MCF 10A (cell line): Measurements from ENCODE around the gene CPT1B. TPM values are rescaled to one million over a fixed set of nuclear protein-coding genes. Genes with fewer than 3 reads are reported as not detected.

Experiments used
- BruUV-seq: library from RNA; stranded (reverse); fragments of 400-500 nt; replicated peaks from 2 replicates; lab custom pipeline; 2021; lab: Mats Ljungman, UMichigan
- CTCF ChIA-PET: fragments of 300-600 bp; sonication (Branson Sonifier 250); formaldehyde crosslinking; extraction: SDS; loops from one replicate; lab custom pipeline; 2021; ENCODE audit warnings: antibody characterized with exemption, inconsistent platforms; lab: Yijun Ruan, JAX
- POLR2A ChIA-PET: fragments of 300-600, 350-650 bp; sonication (Branson Sonifier 250); formaldehyde crosslinking; extraction: SDS; loops from one replicate; lab custom pipeline; 2020; ENCODE audit warnings: antibody characterized with exemption, inconsistent platforms; lab: Yijun Ruan, JAX
- DNase-seq: peaks from one replicate; pipeline ENCODE4 v3.0.0-alpha.2; 2018; ENCODE audit not compliant: unreplicated experiment
- H3K27ac Mint-ChIP-seq: one replicate; pipeline ENCODE4 v1.8.0; 2022; ENCODE audit warnings: mild to moderate bottlenecking, low read depth, mixed read lengths; ENCODE audit not compliant: unreplicated experiment
- H3K27me3 Mint-ChIP-seq: one replicate; pipeline ENCODE4 v1.8.0; 2022; ENCODE audit warnings: mixed read lengths; ENCODE audit not compliant: insufficient read depth, unreplicated experiment
- H3K36me3 Mint-ChIP-seq: one replicate; pipeline ENCODE4 v1.8.0; 2022; ENCODE audit warnings: mild to moderate bottlenecking, moderate library complexity, mixed read lengths; ENCODE audit not compliant: insufficient read depth, unreplicated experiment
- H3K4me1 Mint-ChIP-seq: one replicate; pipeline ENCODE4 v1.8.0; 2022; ENCODE audit warnings: mixed read lengths; ENCODE audit not compliant: insufficient read depth, unreplicated experiment
- H3K4me3 Mint-ChIP-seq: one replicate; pipeline ENCODE4 v1.8.0; 2022; ENCODE audit warnings: mild to moderate bottlenecking, moderate library complexity, mixed read lengths; ENCODE audit not compliant: unreplicated experiment
- H3K9me3 Mint-ChIP-seq: one replicate; pipeline ENCODE4 v1.8.0; 2022; ENCODE audit warnings: mixed read lengths; ENCODE audit not compliant: unreplicated experiment
- CTCF ChIP-seq: fragments of 200-600 bp; IDR thresholded peaks from one replicate; pipeline ENCODE4 v1.8.0; 2022; ENCODE audit warnings: antibody characterized with exemption, mild to moderate bottlenecking; ENCODE audit not compliant: unreplicated experiment
- intact Hi-C: fragments of 100-400 bp; cut with micrococcal nuclease; formaldehyde crosslinking; loops from 2 replicates; pipeline ENCODE4 v1.14.1; 2022
- total RNA-seq: library from RNA; stranded (reverse); gene quantifications from 2 replicates; pipeline ENCODE4 v1.2.3, GENCODE V29; 2022

CPT1B gene
- total RNA-seq, 1 experiment from 2014 or later: 52.2 TPM

GRCh38 chr22:50605002-50605612 lies 26.9 kb upstream of the CPT1B start:
- no TSS peak for BruUV-seq
- H3K27ac Mint-ChIP-seq: no peak overlapping the region
- H3K9me3 Mint-ChIP-seq: no peaks in the 10 kb centered on the region
- CTCF ChIA-PET: interaction anchor here (0.7 kb wide), 1 partner anchor 66 kb away, joined by 3 read pairs; no protein-coding TSS in a partner anchor
- H3K4me1 Mint-ChIP-seq: no peaks in the 10 kb centered on the region
- TF ChIP-seq CTCF: no peak
- H3K36me3 Mint-ChIP-seq: peaks cover 2% of the 10 kb centered on the region
- no peak for DNase-seq
- intact Hi-C loops: no loop called here
- H3K27me3 Mint-ChIP-seq: peaks cover 31% of the 10 kb centered on the region
- no peak overlapping the region for H3K4me3 Mint-ChIP-seq
- POLR2A ChIA-PET: interaction anchor here (0.5 kb wide), 1 partner anchor 66 kb away, joined by 3 read pairs; no protein-coding TSS in a partner anchor

DNA sequence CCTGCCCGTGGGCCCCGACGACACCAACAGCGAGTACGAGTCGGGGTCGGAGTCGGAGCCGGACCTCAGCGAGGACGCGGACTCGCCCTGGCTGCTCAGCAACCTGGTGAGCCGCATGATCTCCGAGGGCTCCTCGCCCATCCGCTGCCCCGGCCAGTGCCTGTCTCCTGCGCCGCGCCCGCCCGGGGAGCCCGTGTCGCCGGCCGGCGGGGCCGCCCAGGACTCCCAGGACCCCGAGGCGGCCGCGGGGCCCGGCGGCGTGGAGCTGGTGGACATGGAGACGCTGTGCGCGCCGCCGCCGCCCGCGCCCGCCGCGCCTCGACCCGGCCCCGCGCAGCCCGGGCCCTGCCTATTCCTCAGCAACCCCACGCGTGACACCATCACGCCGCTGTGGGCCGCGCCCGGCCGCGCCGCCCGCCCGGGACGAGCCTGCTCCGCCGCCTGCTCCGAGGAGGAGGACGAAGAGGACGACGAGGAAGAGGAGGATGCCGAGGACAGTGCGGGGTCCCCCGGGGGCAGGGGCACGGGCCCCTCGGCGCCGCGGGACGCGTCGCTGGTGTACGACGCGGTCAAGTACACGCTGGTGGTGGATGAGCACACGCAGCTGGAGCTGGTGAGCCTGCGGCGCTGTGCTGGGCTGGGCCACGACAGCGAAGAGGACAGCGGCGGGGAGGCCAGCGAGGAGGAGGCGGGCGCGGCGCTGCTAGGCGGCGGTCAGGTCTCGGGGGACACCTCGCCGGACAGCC lies 26.2 kb upstream of the CPT1B start:
- H3K4me1 Mint-ChIP-seq: no peaks in the 10 kb centered on the region
- H3K9me3 Mint-ChIP-seq: no peaks in the 10 kb centered on the region
- no peak for DNase-seq
- H3K4me3 Mint-ChIP-seq: no peak overlapping the region
- no TSS peak for BruUV-seq
- TF ChIP-seq CTCF: no peak
- intact Hi-C loops: no loop called here
- POLR2A ChIA-PET: no interaction called here
- H3K27ac Mint-ChIP-seq: no peak overlapping the region
- H3K36me3 Mint-ChIP-seq: peaks cover 6% of the 10 kb centered on the region
- CTCF ChIA-PET: interaction anchor here (0.7 kb wide), 1 partner anchor 65 kb away, joined by 3 read pairs; no protein-coding TSS in a partner anchor
- peaks cover 31% of the 10 kb centered on the region for H3K27me3 Mint-ChIP-seq

- ChIA-PET POLR2A (interaction anchor here (2.6 kb wide), 1 partner anchor 17 kb away, joined by 5 read pairs; no protein-coding TSS in a partner anchor), CTCF (interaction anchor here (1.4 kb wide), 1 partner anchor 17 kb away, joined by 3 read pairs; no protein-coding TSS in a partner anchor)
- Mint-ChIP-seq H3K4me1 (no peaks in the 10 kb centered on the region), H3K9me3 (no peaks in the 10 kb centered on the region), H3K27me3 (peaks cover 31% of the 10 kb centered on the region), H3K27ac (no peak overlapping the region), H3K4me3 (no peak overlapping the region), H3K36me3 (peaks cover 6% of the 10 kb centered on the region)
- no TSS peak for BruUV-seq
- intact Hi-C loops: no loop called here
- DNase-seq: no peak
- TF ChIP-seq CTCF: no peak
Measured at GRCh38 chr22:50603511-50604255, 25.5 kb upstream of the CPT1B start.
